K562 (cell line): ENCODE measurements around the gene CEP76. TPM values are rescaled to one million over a fixed set of nuclear protein-coding genes. Genes with fewer than 3 reads are reported as not detected.

Experiments
- CSDE1 ChIP-seq, 2 experiments: fragments of 450-650 bp; IDR thresholded peaks; 2 replicates each; pipeline ENCODE4 v1.6.1; 2016; ENCODE audit warnings: mild to moderate bottlenecking in 1 of 2
- DPF2 ChIP-seq: fragments of 450-650 bp; IDR thresholded peaks from 2 replicates; pipeline ENCODE4 v1.6.1; 2016
- EHMT2 ChIP-seq: fragments of 450-650 bp; IDR thresholded peaks from 2 replicates; pipeline ENCODE4 v1.6.1; 2018; ENCODE audit warnings: antibody characterized with exemption
- FOS ChIP-seq: IDR thresholded peaks from 3 replicates; pipeline ENCODE4 v1.6.1; 2011; ENCODE audit not compliant: insufficient read length; ENCODE audit errors: extremely low read depth
- KLF10 ChIP-seq: fragments of 250-450 bp; sonication (Bioruptor Pico); IDR thresholded peaks from 2 replicates; pipeline ENCODE4 v1.6.1; 2021; ENCODE audit warnings: matching md5 sums
- PHB ChIP-seq: fragments of 250-450 bp; sonication (Bioruptor Pico); IDR thresholded peaks from 2 replicates; pipeline ENCODE4 v1.5.0; 2021
- TAF7 ChIP-seq: fragments of 450-650 bp; IDR thresholded peaks from 2 replicates; pipeline ENCODE4 v1.6.1; 2016; ENCODE audit warnings: missing genetic modification characterization, missing compliant biosample characterization
- ZNF121 ChIP-seq: sonication (generic); formaldehyde crosslinking; conservative IDR thresholded peaks from 2 replicates; pipeline ENCODE4 v1.8.0; 2022; ENCODE audit warnings: missing genetic modification reagents
- ZNF239 ChIP-seq: fragments of 250-450 bp; sonication (Bioruptor Pico); IDR thresholded peaks from 2 replicates; pipeline ENCODE4 v1.4.0; 2020; ENCODE audit warnings: mild to moderate bottlenecking
- polyA plus RNA-seq, 8 experiments: library from polyadenylated mRNA; depleted of rRNA in 4 of 8; stranded (reverse) in 5 of 8; unstranded in 3 of 8; fragments of >200 nt; fragmentation: Nextera tagmentation in 2 of 8; fragmentation: Illumina TruSeq in 1 of 8; extraction: Ambion mirVana in 2 of 8; extraction: Trizol in 1 of 8; gene quantifications; 2 replicates each; pipeline versions ENCODE4 v1.2.1 to v1.2.3, GENCODE V29; 2011 to 2014; ENCODE audit warnings: inconsistent platforms in 1 of 8, missing spikeins in 1 of 8
- total RNA-seq, 7 experiments: library from RNA; depleted of rRNA in 6 of 7; stranded (reverse); fragments of >200 nt in 6 of 7; fragmentation: Illumina TruSeq in 2 of 7; extraction: Trizol in 2 of 7; gene quantifications; 2 replicates each; pipeline versions ENCODE4 v1.2.1 to v1.2.3, GENCODE V29; 2011 to 2021; ENCODE audit warnings: low replicate concordance in 1 of 7
- TF ChIP-seq, protein P1 (sequence below): fragments of 250-450 bp; sonication (Bioruptor Pico); IDR thresholded peaks from 2 replicates; pipeline ENCODE4 v1.5.0; 2021
- TF ChIP-seq, protein P2 (sequence below), 3 experiments: fragments of 200-800 bp in 1 of 3; sonication (Bioruptor generic) in 1 of 3; sonication (generic) in 1 of 3; formaldehyde crosslinking in 1 of 3; IDR thresholded peaks; 2 replicates each; pipeline versions ENCODE4 v1.6.1 to v1.8.0; 2016 to 2022; ENCODE audit warnings: mild to moderate bottlenecking in 2 of 3, missing compliant biosample characterization in 2 of 3, missing genetic modification characterization in 2 of 3, missing genetic modification reagents in 1 of 3
- TF ChIP-seq, protein P3 (sequence below): fragments of 250-450 bp; sonication (Bioruptor Pico); IDR thresholded peaks from 2 replicates; pipeline ENCODE4 v1.5.0; 2022; ENCODE audit warnings: mild to moderate bottlenecking
- TF ChIP-seq, protein P4 (sequence below): fragments of 250-450 bp; sonication (Bioruptor Pico); IDR thresholded peaks from 2 replicates; pipeline ENCODE4 v1.4.0; 2020; ENCODE audit warnings: mild to moderate bottlenecking, moderate library complexity, borderline replicate concordance
- TF ChIP-seq, protein P5 (sequence below): fragments of 250-450 bp; sonication (Bioruptor Pico); IDR thresholded peaks from 2 replicates; pipeline ENCODE4 v1.8.0; 2022; ENCODE audit warnings: moderate library complexity, mild to moderate bottlenecking, inconsistent platforms
- TF ChIP-seq, protein P6 (sequence below): fragments of 250-450 bp; sonication (Bioruptor Pico); IDR thresholded peaks from 2 replicates; pipeline ENCODE4 v1.5.0; 2020; ENCODE audit warnings: mild to moderate bottlenecking
- TF ChIP-seq, protein P7 (sequence below): fragments of 200-400 bp; formaldehyde crosslinking; IDR thresholded peaks from 2 replicates; pipeline ENCODE4 v1.6.1; 2017; ENCODE audit warnings: mild to moderate bottlenecking, low read depth, low read length, moderate library complexity

The CEP76 gene
- total and polyA plus RNA-seq, 9 of the 15 experiments (the other 6 are each of a cell fraction or from before 2014, with no cell fraction given) = 5.3 to 27.3 (median 19.3) TPM

DNA sequence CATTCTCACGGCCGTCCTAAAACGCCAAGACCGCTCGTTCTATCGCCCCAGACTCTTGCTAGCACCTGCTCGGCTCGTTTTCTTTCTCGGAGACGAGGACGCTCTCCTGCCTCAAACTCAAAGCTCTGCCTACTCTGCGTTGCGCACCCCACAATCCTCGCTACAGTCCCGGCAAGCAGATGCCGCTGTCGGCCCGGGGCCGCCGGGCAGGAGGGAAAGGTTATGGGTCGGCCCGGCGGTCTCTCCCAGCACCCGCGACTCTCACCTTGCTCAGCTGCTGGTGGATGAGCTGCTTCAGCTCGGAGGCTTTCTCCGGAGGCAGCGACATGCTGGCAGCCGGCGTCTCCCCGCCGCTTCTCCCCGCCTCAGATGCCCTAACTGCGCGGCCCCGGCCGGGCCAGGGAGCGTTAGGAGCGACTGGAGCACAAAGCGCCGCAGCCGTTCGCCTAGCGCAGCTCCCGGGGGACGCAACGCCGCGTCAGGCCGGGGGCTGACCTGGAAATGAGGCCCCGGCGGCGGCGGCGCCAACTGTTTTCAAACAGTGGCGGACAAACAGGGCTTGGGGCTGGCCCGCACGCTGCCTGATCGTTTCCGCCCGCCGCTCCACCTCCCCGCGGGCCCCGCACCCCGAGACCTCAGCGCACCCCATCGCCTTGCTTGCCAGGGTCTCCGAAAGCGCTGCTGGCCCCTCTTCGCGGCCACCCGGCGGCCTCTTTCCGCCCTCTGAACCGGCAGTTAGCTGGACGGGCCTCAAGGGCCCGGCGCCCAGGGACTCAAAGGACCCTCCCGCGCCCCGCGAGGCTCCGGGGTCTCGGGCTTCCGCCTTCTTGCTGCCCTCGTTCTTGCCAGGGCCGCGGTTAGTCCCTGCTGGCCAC is at the start of gene CEP76, which contains the start of gene PSMG2 (continued):
- TF ChIP-seq FOS (no peak), DPF2 (no peak), PHB (CRISPR knock-in tag) (no peak), TAF7 (tag) (peak; percentile 69), ZNF121 (CRISPR knock-in tag) (no peak), KLF10 (no peak), ZNF239 (no peak), EHMT2 (no peak), CSDE1 (IDR thresholded peaks at IDR 0.05) (no peak; a peak in 1 of 4 replicates)
- TF ChIP-seq, protein P1, sequence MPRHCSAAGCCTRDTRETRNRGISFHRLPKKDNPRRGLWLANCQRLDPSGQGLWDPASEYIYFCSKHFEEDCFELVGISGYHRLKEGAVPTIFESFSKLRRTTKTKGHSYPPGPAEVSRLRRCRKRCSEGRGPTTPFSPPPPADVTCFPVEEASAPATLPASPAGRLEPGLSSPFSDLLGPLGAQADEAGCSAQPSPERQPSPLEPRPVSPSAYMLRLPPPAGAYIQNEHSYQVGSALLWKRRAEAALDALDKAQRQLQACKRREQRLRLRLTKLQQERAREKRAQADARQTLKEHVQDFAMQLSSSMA (CRISPR knock-in tag) = no peak
- TF ChIP-seq, protein P2, sequence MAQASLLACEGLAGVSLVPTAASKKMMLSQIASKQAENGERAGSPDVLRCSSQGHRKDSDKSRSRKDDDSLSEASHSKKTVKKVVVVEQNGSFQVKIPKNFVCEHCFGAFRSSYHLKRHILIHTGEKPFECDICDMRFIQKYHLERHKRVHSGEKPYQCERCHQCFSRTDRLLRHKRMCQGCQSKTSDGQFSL (CRISPR knock-in tag; IDR thresholded peaks at IDR 0.05) = no peak
- TF ChIP-seq, protein P2 (tag; IDR thresholded peaks at IDR 0.05) = no peak
- TF ChIP-seq, protein P3, sequence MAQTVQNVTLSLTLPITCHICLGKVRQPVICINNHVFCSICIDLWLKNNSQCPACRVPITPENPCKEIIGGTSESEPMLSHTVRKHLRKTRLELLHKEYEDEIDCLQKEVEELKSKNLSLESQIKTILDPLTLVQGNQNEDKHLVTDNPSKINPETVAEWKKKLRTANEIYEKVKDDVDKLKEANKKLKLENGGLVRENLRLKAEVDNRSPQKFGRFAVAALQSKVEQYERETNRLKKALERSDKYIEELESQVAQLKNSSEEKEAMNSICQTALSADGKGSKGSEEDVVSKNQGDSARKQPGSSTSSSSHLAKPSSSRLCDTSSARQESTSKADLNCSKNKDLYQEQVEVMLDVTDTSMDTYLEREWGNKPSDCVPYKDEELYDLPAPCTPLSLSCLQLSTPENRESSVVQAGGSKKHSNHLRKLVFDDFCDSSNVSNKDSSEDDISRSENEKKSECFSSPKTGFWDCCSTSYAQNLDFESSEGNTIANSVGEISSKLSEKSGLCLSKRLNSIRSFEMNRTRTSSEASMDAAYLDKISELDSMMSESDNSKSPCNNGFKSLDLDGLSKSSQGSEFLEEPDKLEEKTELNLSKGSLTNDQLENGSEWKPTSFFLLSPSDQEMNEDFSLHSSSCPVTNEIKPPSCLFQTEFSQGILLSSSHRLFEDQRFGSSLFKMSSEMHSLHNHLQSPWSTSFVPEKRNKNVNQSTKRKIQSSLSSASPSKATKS (CRISPR knock-in tag) = no peak
- TF ChIP-seq, protein P4, sequence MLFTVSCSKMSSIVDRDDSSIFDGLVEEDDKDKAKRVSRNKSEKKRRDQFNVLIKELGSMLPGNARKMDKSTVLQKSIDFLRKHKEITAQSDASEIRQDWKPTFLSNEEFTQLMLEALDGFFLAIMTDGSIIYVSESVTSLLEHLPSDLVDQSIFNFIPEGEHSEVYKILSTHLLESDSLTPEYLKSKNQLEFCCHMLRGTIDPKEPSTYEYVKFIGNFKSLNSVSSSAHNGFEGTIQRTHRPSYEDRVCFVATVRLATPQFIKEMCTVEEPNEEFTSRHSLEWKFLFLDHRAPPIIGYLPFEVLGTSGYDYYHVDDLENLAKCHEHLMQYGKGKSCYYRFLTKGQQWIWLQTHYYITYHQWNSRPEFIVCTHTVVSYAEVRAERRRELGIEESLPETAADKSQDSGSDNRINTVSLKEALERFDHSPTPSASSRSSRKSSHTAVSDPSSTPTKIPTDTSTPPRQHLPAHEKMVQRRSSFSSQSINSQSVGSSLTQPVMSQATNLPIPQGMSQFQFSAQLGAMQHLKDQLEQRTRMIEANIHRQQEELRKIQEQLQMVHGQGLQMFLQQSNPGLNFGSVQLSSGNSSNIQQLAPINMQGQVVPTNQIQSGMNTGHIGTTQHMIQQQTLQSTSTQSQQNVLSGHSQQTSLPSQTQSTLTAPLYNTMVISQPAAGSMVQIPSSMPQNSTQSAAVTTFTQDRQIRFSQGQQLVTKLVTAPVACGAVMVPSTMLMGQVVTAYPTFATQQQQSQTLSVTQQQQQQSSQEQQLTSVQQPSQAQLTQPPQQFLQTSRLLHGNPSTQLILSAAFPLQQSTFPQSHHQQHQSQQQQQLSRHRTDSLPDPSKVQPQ (CRISPR knock-in tag) = no peak
- TF ChIP-seq, protein P5, sequence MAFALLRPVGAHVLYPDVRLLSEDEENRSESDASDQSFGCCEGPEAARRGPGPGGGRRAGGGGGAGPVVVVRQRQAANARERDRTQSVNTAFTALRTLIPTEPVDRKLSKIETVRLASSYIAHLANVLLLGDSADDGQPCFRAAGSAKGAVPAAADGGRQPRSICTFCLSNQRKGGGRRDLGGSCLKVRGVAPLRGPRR = no peak
- TF ChIP-seq, protein P6, sequence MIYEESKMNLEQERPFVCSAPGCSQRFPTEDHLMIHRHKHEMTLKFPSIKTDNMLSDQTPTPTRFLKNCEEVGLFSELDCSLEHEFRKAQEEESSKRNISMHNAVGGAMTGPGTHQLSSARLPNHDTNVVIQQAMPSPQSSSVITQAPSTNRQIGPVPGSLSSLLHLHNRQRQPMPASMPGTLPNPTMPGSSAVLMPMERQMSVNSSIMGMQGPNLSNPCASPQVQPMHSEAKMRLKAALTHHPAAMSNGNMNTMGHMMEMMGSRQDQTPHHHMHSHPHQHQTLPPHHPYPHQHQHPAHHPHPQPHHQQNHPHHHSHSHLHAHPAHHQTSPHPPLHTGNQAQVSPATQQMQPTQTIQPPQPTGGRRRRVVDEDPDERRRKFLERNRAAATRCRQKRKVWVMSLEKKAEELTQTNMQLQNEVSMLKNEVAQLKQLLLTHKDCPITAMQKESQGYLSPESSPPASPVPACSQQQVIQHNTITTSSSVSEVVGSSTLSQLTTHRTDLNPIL (CRISPR knock-in tag) = no peak
- TF ChIP-seq, protein P7, sequence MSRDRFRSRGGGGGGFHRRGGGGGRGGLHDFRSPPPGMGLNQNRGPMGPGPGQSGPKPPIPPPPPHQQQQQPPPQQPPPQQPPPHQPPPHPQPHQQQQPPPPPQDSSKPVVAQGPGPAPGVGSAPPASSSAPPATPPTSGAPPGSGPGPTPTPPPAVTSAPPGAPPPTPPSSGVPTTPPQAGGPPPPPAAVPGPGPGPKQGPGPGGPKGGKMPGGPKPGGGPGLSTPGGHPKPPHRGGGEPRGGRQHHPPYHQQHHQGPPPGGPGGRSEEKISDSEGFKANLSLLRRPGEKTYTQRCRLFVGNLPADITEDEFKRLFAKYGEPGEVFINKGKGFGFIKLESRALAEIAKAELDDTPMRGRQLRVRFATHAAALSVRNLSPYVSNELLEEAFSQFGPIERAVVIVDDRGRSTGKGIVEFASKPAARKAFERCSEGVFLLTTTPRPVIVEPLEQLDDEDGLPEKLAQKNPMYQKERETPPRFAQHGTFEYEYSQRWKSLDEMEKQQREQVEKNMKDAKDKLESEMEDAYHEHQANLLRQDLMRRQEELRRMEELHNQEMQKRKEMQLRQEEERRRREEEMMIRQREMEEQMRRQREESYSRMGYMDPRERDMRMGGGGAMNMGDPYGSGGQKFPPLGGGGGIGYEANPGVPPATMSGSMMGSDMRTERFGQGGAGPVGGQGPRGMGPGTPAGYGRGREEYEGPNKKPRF = no peak
